ENCODE measurements around the gene KLF15. TPM values are rescaled to one million over a fixed set of nuclear protein-coding genes. Genes with fewer than 3 reads are reported as not detected.

Gene KLF15
- total RNA-seq, 1 donor from 2014 or later, result 25.3 TPM

DNA sequence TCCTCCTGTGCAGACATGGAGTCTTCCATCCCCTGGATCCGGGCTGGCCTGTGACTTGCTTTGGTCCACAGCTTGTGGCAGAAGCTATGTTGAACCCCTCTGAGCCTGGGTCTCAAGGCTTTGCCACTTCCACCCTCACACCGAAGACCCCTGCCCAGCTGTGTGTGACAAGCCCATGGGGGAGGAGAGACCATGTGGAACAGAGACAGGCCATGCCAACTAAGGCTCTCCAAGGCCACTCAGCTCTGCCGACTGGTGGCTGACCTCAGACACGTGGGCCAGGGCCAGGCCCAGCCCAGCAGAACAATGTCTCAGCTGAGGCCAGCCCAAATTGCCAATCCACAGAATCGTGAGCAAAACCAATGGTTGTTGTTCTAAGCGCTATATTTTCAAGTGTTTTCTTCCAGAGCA, 21.1 kb upstream of the KLF15 start:
- H3K4me3 ChIP-seq, result no peak overlapping the region
- no peak for DNase-seq (ENCODE audit: extremely low spot score in 2 of 2)

DNA sequence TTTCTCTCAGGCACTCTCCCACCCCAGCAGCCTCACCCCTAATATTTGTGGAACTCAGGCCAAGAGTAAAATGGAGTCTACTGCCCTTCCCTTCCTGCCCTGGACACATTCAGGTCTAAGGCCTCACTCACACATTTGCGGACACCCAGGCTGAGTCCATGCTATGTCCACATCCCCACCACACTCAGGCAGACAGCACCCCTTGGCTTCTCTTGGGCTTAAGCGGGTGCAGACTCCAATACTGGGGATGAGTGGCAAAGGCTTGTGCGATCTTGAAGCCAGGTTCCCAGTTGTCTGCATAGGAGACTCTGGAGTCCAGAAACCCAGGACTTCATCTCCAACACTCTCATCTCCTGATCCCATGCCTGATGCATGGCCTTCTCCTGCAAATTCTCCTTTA, 20.0 kb upstream of the KLF15 start:
- Histone ChIP-seq H3K4me3 (no peak overlapping the region), H3K27me3 (no peaks in the 10 kb centered on the region), H3K27ac (no peak overlapping the region), H3K9me3 (no peaks in the 10 kb centered on the region), H3K4me1 (peaks cover 21% of the 10 kb centered on the region), H3K36me3 (no peaks in the 10 kb centered on the region)
- no peak for DNase-seq (ENCODE audit: extremely low spot score in 2 of 2)
- no peak for TF ChIP-seq POLR2A (IDR thresholded peaks at IDR 0.05)
- TF ChIP-seq, protein P1, sequence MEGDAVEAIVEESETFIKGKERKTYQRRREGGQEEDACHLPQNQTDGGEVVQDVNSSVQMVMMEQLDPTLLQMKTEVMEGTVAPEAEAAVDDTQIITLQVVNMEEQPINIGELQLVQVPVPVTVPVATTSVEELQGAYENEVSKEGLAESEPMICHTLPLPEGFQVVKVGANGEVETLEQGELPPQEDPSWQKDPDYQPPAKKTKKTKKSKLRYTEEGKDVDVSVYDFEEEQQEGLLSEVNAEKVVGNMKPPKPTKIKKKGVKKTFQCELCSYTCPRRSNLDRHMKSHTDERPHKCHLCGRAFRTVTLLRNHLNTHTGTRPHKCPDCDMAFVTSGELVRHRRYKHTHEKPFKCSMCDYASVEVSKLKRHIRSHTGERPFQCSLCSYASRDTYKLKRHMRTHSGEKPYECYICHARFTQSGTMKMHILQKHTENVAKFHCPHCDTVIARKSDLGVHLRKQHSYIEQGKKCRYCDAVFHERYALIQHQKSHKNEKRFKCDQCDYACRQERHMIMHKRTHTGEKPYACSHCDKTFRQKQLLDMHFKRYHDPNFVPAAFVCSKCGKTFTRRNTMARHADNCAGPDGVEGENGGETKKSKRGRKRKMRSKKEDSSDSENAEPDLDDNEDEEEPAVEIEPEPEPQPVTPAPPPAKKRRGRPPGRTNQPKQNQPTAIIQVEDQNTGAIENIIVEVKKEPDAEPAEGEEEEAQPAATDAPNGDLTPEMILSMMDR (IDR thresholded peaks at IDR 0.05), result no peak
- no peak for TF ChIP-seq POLR2AphosphoS5 (IDR thresholded peaks at IDR 0.05; ENCODE audit: insufficient read depth in 1 of 2, low read depth in 1 of 2)
- intact Hi-C loops (cut with DNase I), result no loop called here

More for the DNA sequence above, 21.1 kb upstream of the KLF15 start:
- intact Hi-C loops (cut with DNase I), result no loop called here
- H3K4me1 ChIP-seq, result peaks cover 21% of the 10 kb centered on the region
- no peak overlapping the region for H3K27ac ChIP-seq
- no peaks in the 10 kb centered on the region for H3K27me3 ChIP-seq
- TF ChIP-seq, protein P1 (IDR thresholded peaks at IDR 0.05), result no peak
- TF ChIP-seq POLR2A (IDR thresholded peaks at IDR 0.05) (no peak), POLR2AphosphoS5 (IDR thresholded peaks at IDR 0.05; ENCODE audit: insufficient read depth in 1 of 2, low read depth in 1 of 2) (no peak)
- H3K36me3 ChIP-seq, result no peaks in the 10 kb centered on the region
- no peaks in the 10 kb centered on the region for H3K9me3 ChIP-seq

DNA sequence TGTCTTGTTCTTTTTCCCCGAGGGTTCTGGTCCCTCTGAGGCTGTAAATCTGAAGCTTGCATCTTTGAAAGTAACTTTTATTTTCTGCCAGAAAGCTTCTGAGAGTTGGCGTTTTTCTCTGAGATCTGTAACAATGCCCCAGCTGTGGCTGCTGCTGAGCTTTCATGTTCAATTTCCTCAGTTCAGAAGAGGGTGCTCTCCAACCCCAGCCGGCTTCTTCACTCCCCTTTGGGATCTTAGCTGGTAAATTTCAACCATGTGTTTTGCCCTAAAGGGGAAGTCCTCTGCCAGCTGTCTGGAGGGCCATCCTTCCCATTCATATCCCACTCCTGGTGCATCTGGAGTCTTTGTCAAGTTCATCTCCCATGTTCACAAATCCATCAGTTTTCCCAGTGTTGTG, 19.2 kb upstream of the KLF15 start:
- intact Hi-C loops (cut with DNase I), result no loop called here
- no peaks in the 10 kb centered on the region for H3K36me3 ChIP-seq
- no peak overlapping the region for H3K4me3 ChIP-seq
- H3K9me3 ChIP-seq, result no peaks in the 10 kb centered on the region
- peak overlapping the region; percentile 45 for H3K27ac ChIP-seq
- H3K4me1 ChIP-seq, result peaks cover 21% of the 10 kb centered on the region
- no peaks in the 10 kb centered on the region for H3K27me3 ChIP-seq
- DNase-seq (ENCODE audit: extremely low spot score in 2 of 2), result no peak
- TF ChIP-seq, protein P1 (IDR thresholded peaks at IDR 0.05), result no peak
- TF ChIP-seq POLR2A (IDR thresholded peaks at IDR 0.05) (no peak), POLR2AphosphoS5 (IDR thresholded peaks at IDR 0.05; ENCODE audit: insufficient read depth in 1 of 2, low read depth in 1 of 2) (no peak)

DNA sequence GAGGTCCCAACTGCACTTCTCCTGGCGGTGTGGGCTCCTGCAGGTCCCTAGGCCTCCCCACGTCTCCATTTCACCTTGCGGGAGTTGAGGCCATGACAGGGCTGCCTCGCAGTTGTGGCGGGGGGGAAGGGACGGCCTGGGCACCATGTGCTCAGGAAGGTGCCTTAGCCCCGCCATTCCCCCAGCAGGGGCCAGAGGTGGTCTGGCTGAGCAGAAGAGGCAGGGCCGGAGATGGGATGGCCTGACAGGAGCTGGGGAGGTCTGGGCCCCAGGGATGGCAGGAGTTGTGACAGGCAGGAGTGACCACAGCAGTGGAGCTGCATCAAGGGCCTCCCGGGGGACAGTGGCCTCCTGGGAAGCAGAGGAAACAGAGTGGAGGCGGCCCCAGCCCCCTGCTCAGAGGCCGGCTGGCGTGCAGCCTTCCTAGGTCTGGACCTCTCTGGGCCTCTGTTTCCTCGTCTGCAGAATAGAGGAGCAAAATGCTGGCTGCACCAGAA, 18.7 kb upstream of the KLF15 start:
- DNase-seq (ENCODE audit: extremely low spot score in 2 of 2), result no peak
- peak overlapping the region; percentile 45 for H3K27ac ChIP-seq
- no peaks in the 10 kb centered on the region for H3K27me3 ChIP-seq
- peaks cover 21% of the 10 kb centered on the region for H3K4me1 ChIP-seq
- H3K4me3 ChIP-seq, result no peak overlapping the region
- intact Hi-C loops (cut with DNase I), result no loop called here
- H3K9me3 ChIP-seq, result no peaks in the 10 kb centered on the region
- no peaks in the 10 kb centered on the region for H3K36me3 ChIP-seq
- TF ChIP-seq POLR2A (IDR thresholded peaks at IDR 0.05) (no peak), POLR2AphosphoS5 (IDR thresholded peaks at IDR 0.05; ENCODE audit: insufficient read depth in 1 of 2, low read depth in 1 of 2) (no peak)
- TF ChIP-seq, protein P1 (IDR thresholded peaks at IDR 0.05), result no peak

DNA sequence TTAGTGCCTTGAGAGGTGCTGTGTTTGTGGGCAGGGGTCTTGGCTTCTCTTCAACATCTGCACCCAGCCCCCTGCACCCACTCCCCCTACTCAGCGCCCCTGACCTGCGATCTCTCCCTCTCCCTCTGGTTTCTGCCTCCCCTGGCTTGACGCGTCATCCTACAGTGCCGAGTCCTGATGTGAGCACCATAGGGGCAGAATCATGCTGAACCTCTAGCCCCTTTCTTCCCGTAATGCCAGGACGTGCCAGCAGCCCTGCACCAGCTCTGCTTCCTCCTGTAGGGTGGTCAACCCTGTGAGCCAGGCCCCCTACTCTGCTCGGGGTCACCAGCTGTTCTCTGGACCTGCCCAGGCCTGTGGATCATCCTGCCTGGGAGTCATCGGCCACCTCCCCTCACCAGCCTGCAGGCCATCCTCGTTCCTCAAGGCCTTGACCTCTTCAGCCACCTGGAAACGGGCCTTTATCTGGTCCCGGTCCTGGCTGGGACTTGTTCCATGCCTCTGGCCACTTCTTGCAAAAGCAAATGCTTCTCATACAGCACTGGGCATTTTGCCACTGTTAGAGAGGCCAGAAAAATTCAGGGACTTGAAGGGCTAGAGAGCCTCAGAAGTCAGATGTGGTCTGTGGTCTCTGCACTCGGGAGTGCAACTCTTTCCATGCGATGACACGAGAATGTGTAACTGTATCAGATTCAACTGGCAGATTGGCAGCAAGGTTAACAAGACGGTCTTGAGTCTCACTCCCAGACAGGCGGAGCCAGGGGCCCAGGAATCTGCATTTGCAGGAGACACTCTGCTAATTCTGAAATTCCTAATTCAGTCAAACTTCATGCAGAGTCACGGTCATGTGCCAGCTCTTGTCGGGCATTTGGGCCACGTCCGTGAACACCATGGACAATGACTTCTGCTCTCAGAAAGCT, 16.7 kb upstream of the KLF15 start:
- TF ChIP-seq POLR2AphosphoS5 (IDR thresholded peaks at IDR 0.05; ENCODE audit: insufficient read depth in 1 of 2, low read depth in 1 of 2) (no peak), POLR2A (IDR thresholded peaks at IDR 0.05) (no peak)
- TF ChIP-seq, protein P1 (IDR thresholded peaks at IDR 0.05), result no peak
- H3K27me3 ChIP-seq, result no peaks in the 10 kb centered on the region
- H3K4me3 ChIP-seq, result no peak overlapping the region
- intact Hi-C loops (cut with DNase I), result no loop called here
- no peaks in the 10 kb centered on the region for H3K9me3 ChIP-seq
- H3K36me3 ChIP-seq, result no peaks in the 10 kb centered on the region
- H3K27ac ChIP-seq, result peak overlapping the region; percentile 45
- H3K4me1 ChIP-seq, result peaks cover 21% of the 10 kb centered on the region
- DNase-seq (ENCODE audit: extremely low spot score in 2 of 2), result no peak

Measured in vagina (tissue), 2 donors.